Progenitor cell of endocrine pancreas (in vitro differentiated cells): ENCODE data around the gene NPPB. TPM values are rescaled to one million over a fixed set of nuclear protein-coding genes. Genes with fewer than 3 reads are reported as not detected.

Source experiments
- DNase-seq: peaks from one replicate; pipeline ENCODE4 v3.0.0; 2021; ENCODE audit warnings: low spot score; ENCODE audit not compliant: unreplicated experiment
- H3K27ac Mint-ChIP-seq: 2 replicates; pipeline ENCODE4 v1.8.0; 2021; ENCODE audit warnings: mild to moderate bottlenecking, moderate library complexity, mixed read lengths
- H3K27me3 Mint-ChIP-seq: 2 replicates; pipeline ENCODE4 v1.8.0; 2021; ENCODE audit warnings: mixed read lengths
- H3K36me3 Mint-ChIP-seq: 2 replicates; pipeline ENCODE4 v1.8.0; 2022; ENCODE audit warnings: mixed read lengths; ENCODE audit not compliant: insufficient read depth
- H3K4me1 Mint-ChIP-seq: 2 replicates; pipeline ENCODE4 v1.8.0; 2021; ENCODE audit warnings: low read depth, mixed read lengths
- H3K4me3 Mint-ChIP-seq: 2 replicates; pipeline ENCODE4 v1.8.0; 2021; ENCODE audit warnings: low read depth, mild to moderate bottlenecking, moderate library complexity, mixed read lengths
- H3K9me3 Mint-ChIP-seq: 2 replicates; pipeline ENCODE4 v1.8.0; 2021; ENCODE audit warnings: low read depth, mixed read lengths
- total RNA-seq: library from RNA; stranded (reverse); gene quantifications from 2 replicates; pipeline ENCODE4 v1.2.1, GENCODE V29; 2021
- TF ChIP-seq, protein P1 (sequence below): fragments of 200-600 bp; sonication (generic); IDR thresholded peaks from one replicate; pipeline ENCODE4 v1.5.0; 2021; ENCODE audit warnings: antibody characterized with exemption, mild to moderate bottlenecking; ENCODE audit not compliant: unreplicated experiment

NPPB gene
- total RNA-seq, 1 donor from 2014 or later: 5.3 TPM

DNA sequence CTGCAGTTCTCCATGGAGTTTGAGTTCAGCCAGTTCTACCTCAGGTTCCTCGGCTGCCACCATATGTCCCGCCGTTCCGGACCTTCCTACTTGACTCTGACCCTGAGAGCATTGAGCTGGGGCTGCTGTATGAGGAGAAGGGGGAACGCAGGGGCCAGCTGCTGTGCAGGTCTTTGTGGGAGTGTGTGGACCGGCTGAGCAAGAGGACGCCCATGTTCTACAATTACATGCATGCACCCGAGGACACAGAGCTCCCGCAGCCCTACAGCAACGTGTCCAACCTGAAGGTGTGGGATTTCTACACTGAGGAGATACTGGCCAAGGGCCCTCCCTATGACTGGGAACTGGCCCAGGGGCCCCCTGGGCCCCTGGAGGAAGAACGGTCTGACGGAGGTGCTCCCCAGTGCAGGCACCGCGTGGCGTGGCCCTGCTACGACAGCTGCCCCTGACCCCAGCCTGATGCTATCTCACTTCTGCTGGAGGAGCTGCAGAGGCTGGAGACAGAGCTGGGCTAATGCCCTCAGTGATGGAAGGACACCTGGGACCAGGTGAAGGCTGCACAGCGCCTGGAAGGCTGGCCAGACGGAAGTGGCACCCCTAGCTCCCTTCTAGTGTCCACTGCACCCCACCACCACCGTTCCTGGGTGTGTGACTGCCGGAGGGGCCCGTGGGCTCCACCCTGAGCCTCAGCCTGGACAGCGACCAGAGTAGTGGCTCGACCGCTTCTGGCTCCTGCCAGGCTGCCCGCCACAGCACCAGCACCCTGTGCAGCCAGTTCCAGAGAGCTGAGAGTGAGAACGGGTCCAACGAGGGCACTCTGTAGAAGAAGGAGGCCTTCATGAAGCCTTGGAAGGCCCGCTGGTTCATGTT, 20.8 kb upstream of the NPPB start:
- no peak overlapping the region for H3K4me3 Mint-ChIP-seq
- DNase-seq: no peak
- H3K4me1 Mint-ChIP-seq: peaks cover 12% of the 10 kb centered on the region
- peaks cover 5% of the 10 kb centered on the region for H3K27me3 Mint-ChIP-seq
- no peaks in the 10 kb centered on the region for H3K36me3 Mint-ChIP-seq
- no peaks in the 10 kb centered on the region for H3K9me3 Mint-ChIP-seq
- no peak overlapping the region for H3K27ac Mint-ChIP-seq
- TF ChIP-seq, protein P1, sequence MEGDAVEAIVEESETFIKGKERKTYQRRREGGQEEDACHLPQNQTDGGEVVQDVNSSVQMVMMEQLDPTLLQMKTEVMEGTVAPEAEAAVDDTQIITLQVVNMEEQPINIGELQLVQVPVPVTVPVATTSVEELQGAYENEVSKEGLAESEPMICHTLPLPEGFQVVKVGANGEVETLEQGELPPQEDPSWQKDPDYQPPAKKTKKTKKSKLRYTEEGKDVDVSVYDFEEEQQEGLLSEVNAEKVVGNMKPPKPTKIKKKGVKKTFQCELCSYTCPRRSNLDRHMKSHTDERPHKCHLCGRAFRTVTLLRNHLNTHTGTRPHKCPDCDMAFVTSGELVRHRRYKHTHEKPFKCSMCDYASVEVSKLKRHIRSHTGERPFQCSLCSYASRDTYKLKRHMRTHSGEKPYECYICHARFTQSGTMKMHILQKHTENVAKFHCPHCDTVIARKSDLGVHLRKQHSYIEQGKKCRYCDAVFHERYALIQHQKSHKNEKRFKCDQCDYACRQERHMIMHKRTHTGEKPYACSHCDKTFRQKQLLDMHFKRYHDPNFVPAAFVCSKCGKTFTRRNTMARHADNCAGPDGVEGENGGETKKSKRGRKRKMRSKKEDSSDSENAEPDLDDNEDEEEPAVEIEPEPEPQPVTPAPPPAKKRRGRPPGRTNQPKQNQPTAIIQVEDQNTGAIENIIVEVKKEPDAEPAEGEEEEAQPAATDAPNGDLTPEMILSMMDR: no peak

DNA sequence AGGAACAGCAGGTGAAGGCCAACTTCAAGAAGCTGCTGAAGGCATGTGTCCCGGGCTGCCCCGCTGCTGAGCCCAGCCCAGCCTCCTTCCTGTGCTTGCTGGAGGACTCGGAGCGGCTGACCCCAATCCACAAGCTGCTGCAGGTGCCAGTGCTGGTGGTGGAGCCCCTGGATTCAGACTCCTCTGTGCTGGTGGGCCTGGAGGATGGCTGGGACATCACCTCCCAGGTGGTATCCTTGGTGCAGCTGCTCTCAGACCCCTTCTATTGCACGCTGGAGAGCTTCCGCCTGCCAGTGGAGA, 20.1 kb upstream of the NPPB start:
- Mint-ChIP-seq H3K36me3 (no peaks in the 10 kb centered on the region), H3K9me3 (no peaks in the 10 kb centered on the region), H3K4me3 (no peak overlapping the region), H3K27ac (no peak overlapping the region), H3K4me1 (peaks cover 12% of the 10 kb centered on the region), H3K27me3 (peaks cover 5% of the 10 kb centered on the region)
- TF ChIP-seq, protein P1: no peak
- DNase-seq: no peak

GRCh38 chr1:11878081-11878890, 19.5 kb upstream of the NPPB start:
- Mint-ChIP-seq H3K9me3 (no peaks in the 10 kb centered on the region), H3K36me3 (no peaks in the 10 kb centered on the region), H3K4me3 (no peak overlapping the region), H3K27ac (no peak overlapping the region), H3K4me1 (peaks cover 12% of the 10 kb centered on the region), H3K27me3 (peaks cover 5% of the 10 kb centered on the region)
- DNase-seq: no peak
- TF ChIP-seq, protein P1: no peak

DNA sequence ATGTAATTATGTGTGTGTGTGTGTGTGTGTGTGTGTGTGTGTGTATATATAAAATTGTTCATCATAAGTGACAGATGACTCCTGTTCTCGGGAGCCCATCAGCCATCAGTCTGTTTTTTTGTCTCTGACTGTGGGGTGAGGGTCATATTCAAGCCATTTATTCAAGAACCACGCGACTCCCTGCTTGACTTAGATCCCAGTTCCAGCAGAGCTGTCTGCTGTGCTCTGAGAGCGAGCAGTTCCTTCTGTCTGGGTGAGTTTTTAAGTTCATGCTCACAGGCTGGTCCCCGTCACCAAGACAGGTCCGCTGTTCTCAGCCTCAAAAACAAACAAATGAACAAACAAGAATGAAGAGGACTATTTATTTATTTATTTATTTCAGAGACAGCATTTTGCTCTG, 18.3 kb upstream of the NPPB start:
- no peaks in the 10 kb centered on the region for H3K9me3 Mint-ChIP-seq
- H3K36me3 Mint-ChIP-seq: no peaks in the 10 kb centered on the region
- no peak overlapping the region for H3K4me3 Mint-ChIP-seq
- H3K27me3 Mint-ChIP-seq: peaks cover 5% of the 10 kb centered on the region
- H3K27ac Mint-ChIP-seq: no peak overlapping the region
- TF ChIP-seq, protein P1: no peak
- peaks cover 6% of the 10 kb centered on the region for H3K4me1 Mint-ChIP-seq
- DNase-seq: no peak

DNA sequence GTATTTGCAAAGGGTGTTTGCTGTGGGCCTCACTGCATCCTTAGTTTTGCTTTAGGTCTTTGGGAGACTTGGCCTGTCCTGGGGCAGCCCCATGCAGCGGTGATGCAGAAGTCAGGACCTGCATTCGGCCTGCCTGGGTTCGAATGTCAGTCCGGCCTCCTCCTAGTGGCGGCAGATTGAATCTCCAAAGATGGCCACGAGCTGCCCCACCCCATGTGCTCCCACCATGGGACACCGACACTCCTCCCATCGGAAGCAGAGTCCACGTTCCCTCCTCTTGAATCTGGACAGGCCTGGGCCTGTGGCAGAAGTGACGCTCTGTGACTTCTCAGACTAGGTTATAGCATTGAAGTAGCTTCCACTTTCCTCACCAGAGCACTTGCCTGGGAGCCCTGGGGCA, 16.3 kb upstream of the NPPB start:
- no peaks in the 10 kb centered on the region for H3K9me3 Mint-ChIP-seq
- H3K4me1 Mint-ChIP-seq: no peaks in the 10 kb centered on the region
- H3K27me3 Mint-ChIP-seq: peaks cover 5% of the 10 kb centered on the region
- no peaks in the 10 kb centered on the region for H3K36me3 Mint-ChIP-seq
- no peak for DNase-seq
- H3K4me3 Mint-ChIP-seq: no peak overlapping the region
- TF ChIP-seq, protein P1: no peak
- H3K27ac Mint-ChIP-seq: no peak overlapping the region
